C4-2B (cell line): ENCODE measurements around the gene GPR173.

Experiments
- H3K27ac ChIP-seq: fragments of 450-650 bp; 2 replicates; pipeline ENCODE4 v1.5.1; 2017
- ZFX ChIP-seq: fragments of 450-650 bp; IDR thresholded peaks from 2 replicates; pipeline ENCODE4 v1.6.1; 2017
- TF ChIP-seq, protein P1 (sequence below): fragments of 450-650 bp; conservative IDR thresholded peaks from 2 replicates; pipeline ENCODE4 v1.5.1; 2017; ENCODE audit warnings: mild to moderate bottlenecking

GPR173 gene

DNA sequence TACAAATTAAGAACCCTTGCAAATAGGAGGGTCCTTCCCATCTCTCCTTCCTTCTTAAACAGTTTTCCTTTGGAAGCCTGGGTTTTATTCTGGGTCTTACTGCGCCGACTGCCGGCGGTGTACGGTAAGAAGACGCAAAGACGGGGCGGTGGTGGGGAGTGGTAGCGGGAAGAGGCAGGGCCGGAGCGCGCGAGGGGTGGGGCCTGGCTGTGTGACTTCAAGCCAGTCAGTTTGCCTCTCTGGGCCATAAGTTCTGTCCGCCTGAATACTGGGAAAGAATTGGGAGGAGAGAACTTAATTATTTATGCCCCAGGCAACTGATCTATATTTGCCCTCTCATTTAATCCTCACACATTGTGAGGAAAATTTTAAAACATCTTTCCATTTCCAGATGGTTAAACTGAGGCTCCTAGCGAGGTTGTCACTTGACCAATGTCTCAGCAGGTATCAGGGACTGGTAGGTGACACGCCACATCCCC, 44.6 kb downstream of the GPR173 start:
- peak overlapping the region; percentile 89 for H3K27ac ChIP-seq
- TF ChIP-seq ZFX: no peak
- TF ChIP-seq, protein P1, sequence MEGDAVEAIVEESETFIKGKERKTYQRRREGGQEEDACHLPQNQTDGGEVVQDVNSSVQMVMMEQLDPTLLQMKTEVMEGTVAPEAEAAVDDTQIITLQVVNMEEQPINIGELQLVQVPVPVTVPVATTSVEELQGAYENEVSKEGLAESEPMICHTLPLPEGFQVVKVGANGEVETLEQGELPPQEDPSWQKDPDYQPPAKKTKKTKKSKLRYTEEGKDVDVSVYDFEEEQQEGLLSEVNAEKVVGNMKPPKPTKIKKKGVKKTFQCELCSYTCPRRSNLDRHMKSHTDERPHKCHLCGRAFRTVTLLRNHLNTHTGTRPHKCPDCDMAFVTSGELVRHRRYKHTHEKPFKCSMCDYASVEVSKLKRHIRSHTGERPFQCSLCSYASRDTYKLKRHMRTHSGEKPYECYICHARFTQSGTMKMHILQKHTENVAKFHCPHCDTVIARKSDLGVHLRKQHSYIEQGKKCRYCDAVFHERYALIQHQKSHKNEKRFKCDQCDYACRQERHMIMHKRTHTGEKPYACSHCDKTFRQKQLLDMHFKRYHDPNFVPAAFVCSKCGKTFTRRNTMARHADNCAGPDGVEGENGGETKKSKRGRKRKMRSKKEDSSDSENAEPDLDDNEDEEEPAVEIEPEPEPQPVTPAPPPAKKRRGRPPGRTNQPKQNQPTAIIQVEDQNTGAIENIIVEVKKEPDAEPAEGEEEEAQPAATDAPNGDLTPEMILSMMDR: peak; percentile 74

DNA sequence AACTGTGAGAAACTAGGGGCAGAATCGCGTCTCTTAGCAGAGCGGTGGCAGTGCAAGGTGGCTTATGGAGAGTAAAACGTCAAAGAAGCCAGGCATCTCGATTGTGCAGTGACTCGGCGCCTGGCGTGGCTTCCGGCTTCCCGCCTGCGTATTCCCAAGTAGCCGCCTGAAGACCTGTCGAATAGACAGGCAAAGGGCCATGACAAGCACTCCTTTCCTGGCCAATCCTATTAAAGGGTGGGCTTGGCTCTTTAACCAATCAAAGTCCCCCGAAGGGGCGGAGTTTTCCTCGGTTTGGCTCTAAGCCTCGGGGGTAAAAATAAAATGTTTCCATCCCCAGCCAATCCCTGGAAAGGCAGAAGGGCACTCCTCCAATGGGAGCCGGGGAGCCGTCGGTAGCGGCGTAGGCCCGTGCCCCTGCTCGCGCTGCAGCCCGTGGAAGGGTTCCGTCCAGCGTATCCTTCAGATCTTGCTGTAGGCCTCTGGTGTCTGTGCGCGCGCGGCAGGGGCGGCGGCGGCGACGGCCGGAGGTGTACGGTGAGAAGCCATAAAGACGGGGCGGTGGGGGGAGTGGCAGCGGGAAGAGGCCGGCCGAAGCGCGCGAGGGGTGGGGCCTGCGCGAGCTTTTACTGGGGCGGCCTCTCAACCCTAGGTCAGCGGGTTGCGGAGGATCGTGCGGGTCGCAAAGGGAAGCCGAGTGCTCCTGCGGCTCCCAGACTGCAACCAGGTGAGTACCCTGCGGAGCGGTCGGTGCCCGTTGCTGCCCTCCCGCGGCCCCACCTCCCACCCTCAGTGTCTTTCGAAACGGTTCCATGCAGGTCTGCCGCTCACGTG, 45.4 kb downstream of the GPR173 start, which contains the start of gene KANTR:
Gene KANTR, plus strand, starts transcription at position 395 of the 834 bp plus-strand sequence. CDS start 30,131 bp downstream, outside the sequence.
- TF ChIP-seq ZFX: peak; percentile 52; the same call in 1 of the 2 replicates
- TF ChIP-seq, protein P1: no peak
- peak within 1 kb of the TSS; percentile 89 for H3K27ac ChIP-seq

DNA sequence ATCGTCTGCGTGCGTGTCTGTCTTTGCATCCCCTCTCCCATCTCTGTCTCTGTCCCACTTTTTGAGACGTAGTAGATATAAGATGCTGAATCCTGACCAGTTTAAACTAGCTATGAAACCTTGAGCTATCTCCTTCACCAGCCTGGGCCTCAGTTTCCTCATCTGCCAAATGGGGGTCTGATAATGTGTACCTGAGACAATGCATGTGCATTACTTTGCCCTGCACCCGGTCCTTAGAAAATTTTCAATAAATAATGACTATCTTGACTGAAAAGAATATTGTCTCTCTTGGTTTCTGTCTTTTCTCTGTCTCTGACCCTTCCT, 46.0 kb downstream of the GPR173 start:
- no peak for TF ChIP-seq ZFX
- TF ChIP-seq, protein P1: no peak
- H3K27ac ChIP-seq: peak overlapping the region; percentile 89

DNA sequence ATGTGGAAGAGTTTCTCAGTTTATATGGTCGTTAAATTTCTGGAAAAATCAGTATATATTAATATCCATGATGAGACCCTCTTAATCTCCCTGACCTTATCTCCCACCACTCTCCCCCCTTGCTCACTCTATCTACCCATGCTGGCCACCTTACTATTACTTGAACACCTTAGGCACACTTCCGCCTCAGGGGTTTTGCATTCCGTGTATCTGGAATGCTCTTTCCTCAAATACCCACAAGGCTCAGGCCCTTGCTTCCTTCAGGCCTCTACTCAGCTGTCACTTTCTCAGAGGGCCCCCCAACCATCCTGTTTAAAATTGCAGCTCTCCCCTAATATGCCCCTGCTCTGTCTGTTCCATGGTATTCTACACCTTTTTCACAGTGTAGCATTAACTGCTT, 47.2 kb downstream of the GPR173 start:
- TF ChIP-seq ZFX: no peak
- TF ChIP-seq, protein P1: no peak
- H3K27ac ChIP-seq: no peak overlapping the region

DNA sequence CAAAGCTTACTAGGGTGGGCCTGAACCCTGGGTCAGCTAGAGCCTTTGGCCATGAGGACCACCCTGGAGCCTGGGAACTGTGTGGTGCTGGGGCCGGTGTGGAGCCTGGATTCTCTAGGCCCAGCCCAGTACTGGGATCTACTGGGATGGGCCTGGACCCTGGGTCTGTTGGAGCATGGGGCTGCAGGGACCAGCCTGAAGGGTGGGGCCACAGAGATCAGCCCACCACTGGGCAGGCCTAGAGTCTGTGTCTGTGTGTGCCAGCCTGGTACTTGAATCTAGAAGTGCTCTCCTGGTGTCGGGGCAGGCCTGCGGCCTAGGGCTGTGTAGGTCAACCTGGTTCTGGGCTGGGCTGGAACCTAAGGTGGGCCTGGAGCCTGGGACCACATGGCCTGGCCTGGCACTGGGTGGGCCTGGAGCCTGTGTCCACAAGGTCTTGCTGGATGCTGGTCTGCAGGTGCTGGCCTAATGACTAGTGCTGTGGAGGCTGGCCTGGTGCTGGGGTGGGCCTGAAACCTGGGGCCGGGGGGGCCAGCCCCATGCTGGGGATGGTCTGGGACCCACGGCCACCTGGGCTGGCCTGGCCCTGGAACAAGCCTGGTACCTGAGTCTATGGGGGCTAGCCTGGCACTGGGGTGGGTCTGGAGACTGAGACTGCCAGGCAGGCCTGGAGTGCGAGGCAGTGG, 66.4 kb downstream of the GPR173 start:
- no peak overlapping the region for H3K27ac ChIP-seq

DNA sequence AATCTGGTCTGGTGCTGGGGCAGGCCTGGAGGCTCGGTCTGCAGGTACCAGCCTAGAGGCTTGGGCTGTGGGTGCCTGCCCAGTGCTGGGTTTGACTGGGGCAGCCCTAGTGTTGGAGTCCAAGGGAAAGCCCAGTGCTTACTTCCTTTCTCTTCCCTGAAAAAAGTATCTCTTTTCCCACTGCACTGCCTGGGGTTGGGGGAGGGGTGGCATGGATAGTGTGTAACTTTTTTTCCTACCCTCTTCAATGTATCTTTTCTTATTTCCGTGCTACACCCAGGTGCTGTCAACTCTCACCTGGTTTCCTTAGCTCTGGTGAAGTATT, 66.9 kb downstream of the GPR173 start:
- H3K27ac ChIP-seq: no peak overlapping the region

More for the DNA sequence above, 66.4 kb downstream of the GPR173 start:
- TF ChIP-seq, protein P1: no peak
- no peak for TF ChIP-seq ZFX

DNA sequence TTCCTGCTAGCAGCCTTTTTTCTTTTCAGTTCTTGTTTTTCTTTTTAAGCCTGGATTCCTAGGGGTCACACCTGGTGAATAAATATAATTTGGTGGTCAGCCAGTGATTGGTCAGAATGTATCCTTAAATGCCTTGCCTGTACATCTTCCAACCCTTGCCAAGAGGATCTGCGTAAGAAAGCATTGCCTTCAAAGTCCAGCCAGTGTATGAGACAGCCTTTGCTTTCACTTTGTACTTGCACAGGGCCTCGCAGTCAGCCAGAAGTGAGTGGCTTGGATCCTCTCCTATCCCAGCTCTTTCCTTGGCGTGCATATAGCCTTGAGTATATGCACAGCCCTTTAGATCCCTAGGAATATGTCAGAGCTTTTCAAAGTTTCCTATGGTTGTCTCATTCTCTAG, 67.5 kb downstream of the GPR173 start:
- no peak for TF ChIP-seq ZFX
- TF ChIP-seq, protein P1: no peak
- H3K27ac ChIP-seq: no peak overlapping the region

More for the DNA sequence above, 66.9 kb downstream of the GPR173 start:
- TF ChIP-seq, protein P1: no peak
- no peak for TF ChIP-seq ZFX
